Heart left ventricle (tissue), 13 donors: ENCODE results near the gene IDH3G.

Source experiments
- POLR2A ChIP-seq, 2 donors: fragments of 450-650 bp; IDR thresholded peaks; one replicate each; pipeline ENCODE4 v1.6.1; 2017; ENCODE audit warnings: antibody characterized with exemption in 2 of 2, mild to moderate bottlenecking in 2 of 2, moderate library complexity in 2 of 2
- TF ChIP-seq, protein P1 (sequence below), 12 donors: fragments of 200-600 bp; sonication (generic) in 4 of 12; IDR thresholded peaks; one replicate each; pipeline versions ENCODE4 v1.5.0 to v1.8.0; 2018 to 2022; ENCODE audit warnings: antibody characterized with exemption in 12 of 12, mild to moderate bottlenecking in 5 of 12
- donor health status: ischemic (EF 13 %, LVEDD 7.1; RV severe dilation, severe dysfunction).
- donor health status: DM: no; HTN: yes; CAD: no.
- donor health status: DM: no; HTN: no; CAD: no.
- donor health status: ischemic (EF 25% LVEDD 6.9; RV normal size, moderate dysfunction).
- donor health status: ischemic (EF 25% LVEDD 5.7; RV mildly dilated, moderate dysfunction).
- donor health status: ischemic (EF 35%, LVEDD 5.7; RV mildly dilated, moderate dysfunction).
- donor health status: nonischemic (EF 11% LVEDD 7.7; RV severe dilation, severe dysfunction).
- donor health status: DM: yes; HTN: yes; CAD: no.
- donor health status: PGD.
- donor health status: ischemic (EF 29% LVEDD 5.4; RV normal size, mild dysfunction).
- donor health status: nonischemic (EF 23%, LVEDD 6.1; RV moderate dilation, normal function).

GRCh38 chrX:153786669-153787068, 7.5 kb downstream of the IDH3G start:
- TF ChIP-seq POLR2A (IDR thresholded peaks at IDR 0.05), result no peak
- TF ChIP-seq, protein P1, sequence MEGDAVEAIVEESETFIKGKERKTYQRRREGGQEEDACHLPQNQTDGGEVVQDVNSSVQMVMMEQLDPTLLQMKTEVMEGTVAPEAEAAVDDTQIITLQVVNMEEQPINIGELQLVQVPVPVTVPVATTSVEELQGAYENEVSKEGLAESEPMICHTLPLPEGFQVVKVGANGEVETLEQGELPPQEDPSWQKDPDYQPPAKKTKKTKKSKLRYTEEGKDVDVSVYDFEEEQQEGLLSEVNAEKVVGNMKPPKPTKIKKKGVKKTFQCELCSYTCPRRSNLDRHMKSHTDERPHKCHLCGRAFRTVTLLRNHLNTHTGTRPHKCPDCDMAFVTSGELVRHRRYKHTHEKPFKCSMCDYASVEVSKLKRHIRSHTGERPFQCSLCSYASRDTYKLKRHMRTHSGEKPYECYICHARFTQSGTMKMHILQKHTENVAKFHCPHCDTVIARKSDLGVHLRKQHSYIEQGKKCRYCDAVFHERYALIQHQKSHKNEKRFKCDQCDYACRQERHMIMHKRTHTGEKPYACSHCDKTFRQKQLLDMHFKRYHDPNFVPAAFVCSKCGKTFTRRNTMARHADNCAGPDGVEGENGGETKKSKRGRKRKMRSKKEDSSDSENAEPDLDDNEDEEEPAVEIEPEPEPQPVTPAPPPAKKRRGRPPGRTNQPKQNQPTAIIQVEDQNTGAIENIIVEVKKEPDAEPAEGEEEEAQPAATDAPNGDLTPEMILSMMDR (IDR thresholded peaks at IDR 0.05), result no peak
